HG03571 (cell line): Measurements from ENCODE around the gene DNM2.

ENCODE experiments used
- ATAC-seq: cut with Tn5 transposase; IDR thresholded peaks from one replicate; pipeline ENCODE4 v1.9.1; 2021; ENCODE audit not compliant: unreplicated experiment

Gene DNM2

GRCh38 chr19:10769533-10770491 is 51.9 kb downstream of the DNM2 start:
- no peak for ATAC-seq

GRCh38 chr19:10773969-10774368 is 56.1 kb downstream of the DNM2 start:
- ATAC-seq, result no peak

GRCh38 chr19:10774893-10775292 is 57.0 kb downstream of the DNM2 start:
- ATAC-seq, result no peak

- no peak for ATAC-seq
Observed at GRCh38 chr19:10776900-10777650, 59.2 kb downstream of the DNM2 start.

GRCh38 chr19:10780368-10780767 is 62.5 kb downstream of the DNM2 start:
- no peak for ATAC-seq

GRCh38 chr19:10782795-10783194 is 64.9 kb downstream of the DNM2 start:
- no peak for ATAC-seq

- ATAC-seq, result no peak
Observed at GRCh38 chr19:10784257-10784656, 66.4 kb downstream of the DNM2 start.

GRCh38 chr19:10788146-10788545 is 70.3 kb downstream of the DNM2 start:
- no peak for ATAC-seq

- no peak for ATAC-seq
Observed at GRCh38 chr19:10789866-10790265, 72.0 kb downstream of the DNM2 start.

GRCh38 chr19:10796653-10797052 is 78.8 kb downstream of the DNM2 start:
- no peak for ATAC-seq

GRCh38 chr19:10797078-10797477 is 79.2 kb downstream of the DNM2 start:
- ATAC-seq, result no peak

- no peak for ATAC-seq
Observed at GRCh38 chr19:10797541-10798256, 79.8 kb downstream of the DNM2 start.

- no peak for ATAC-seq
Observed at GRCh38 chr19:10800488-10800887, 82.6 kb downstream of the DNM2 start.

- no peak for ATAC-seq
Observed at GRCh38 chr19:10802479-10802878, 84.6 kb downstream of the DNM2 start.

GRCh38 chr19:10803252-10803651 is 85.4 kb downstream of the DNM2 start:
- no peak for ATAC-seq

GRCh38 chr19:10805065-10805757 is 87.3 kb downstream of the DNM2 start:
- no peak for ATAC-seq

GRCh38 chr19:10805758-10806247 is 87.9 kb downstream of the DNM2 start:
- ATAC-seq, result no peak

GRCh38 chr19:10808937-10809649 is 91.2 kb downstream of the DNM2 start:
- no peak for ATAC-seq

- ATAC-seq, result no peak
Observed at GRCh38 chr19:10809651-10810285, 91.9 kb downstream of the DNM2 start.
